SK-N-SH (cell line): ENCODE data around the gene TTC23L. TPM values are rescaled to one million over a fixed set of nuclear protein-coding genes. Genes with fewer than 3 reads are reported as not detected.

ENCODE experiments used
- CTCF ChIA-PET: fragments of 300-600, 350-600 bp; formaldehyde crosslinking; extraction: SDS; loops from one replicate; lab custom pipeline; 2021; lab: Yijun Ruan, JAX
- POLR2A ChIA-PET: fragments of 350-600 bp; sonication (Branson Sonifier 250); formaldehyde crosslinking; extraction: SDS; loops from one replicate; lab custom pipeline; 2020; ENCODE audit warnings: antibody characterized with exemption, inconsistent platforms; lab: Yijun Ruan, JAX
- DNase-seq: peaks from one replicate; pipeline ENCODE4 v3.0.0; 2012
- H2AFZ ChIP-seq: fragments of 200-600 bp; sonication (generic); 2 replicates; pipeline ENCODE4 v1.8.1; 2016; ENCODE audit warnings: antibody characterized with exemption, mild to moderate bottlenecking, low read depth
- H3F3A ChIP-seq: fragments of 200-600 bp; sonication (generic); replicated peaks from 2 replicates; pipeline ENCODE3; 2016; ENCODE audit warnings: antibody characterized with exemption, mild to moderate bottlenecking; ENCODE audit not compliant: insufficient read depth
- H3K27ac ChIP-seq, 2 experiments: fragments of 200-500 bp in 1 of 2; fragments of 200-600 bp in 1 of 2; sonication (Bioruptor generic) in 1 of 2; sonication (generic), shearing (Covaris generic) in 1 of 2; 2 replicates each; pipeline versions ENCODE4 v1.5.1 to v1.6.1; 2014 to 2016; ENCODE audit warnings: low read depth in 2 of 2, inconsistent platforms in 1 of 2, low read length in 1 of 2, mild to moderate bottlenecking in 1 of 2, mixed read lengths in 1 of 2
- H3K27me3 ChIP-seq: fragments of 200-600 bp; sonication (generic), shearing (Covaris generic); 2 replicates; pipeline ENCODE4 v1.6.1; 2016; ENCODE audit warnings: mixed run types; ENCODE audit not compliant: insufficient read depth
- H3K36me3 ChIP-seq, 2 experiments: fragments of 200-500 bp in 1 of 2; fragments of 200-600 bp in 1 of 2; sonication (Bioruptor generic) in 1 of 2; sonication (generic) in 1 of 2; replicated peaks in 1 of 2; 2 replicates each; pipeline versions ENCODE3 to v1.5.1; 2014 to 2016; ENCODE audit warnings: low read length in 1 of 2, mild to moderate bottlenecking in 1 of 2; ENCODE audit not compliant: insufficient read depth in 2 of 2, control insufficient read depth in 1 of 2
- H3K4me1 ChIP-seq, 2 experiments: fragments of 200-500 bp in 1 of 2; fragments of 200-600 bp in 1 of 2; sonication (Bioruptor generic) in 1 of 2; sonication (generic), shearing (Covaris generic) in 1 of 2; 2 replicates each; pipeline versions ENCODE4 v1.5.1 to v1.6.1; 2014 to 2016; ENCODE audit warnings: low read depth in 1 of 2, low read length in 1 of 2, mixed run types in 1 of 2; ENCODE audit not compliant: insufficient read depth in 2 of 2, control insufficient read depth in 1 of 2
- H3K4me2 ChIP-seq: fragments of 200-600 bp; sonication (generic), shearing (Covaris generic); 2 replicates; pipeline ENCODE4 v1.6.1; 2017; ENCODE audit warnings: mixed run types
- H3K4me3 ChIP-seq, 2 experiments: fragments of 200-500 bp in 1 of 2; fragments of 200-600 bp in 1 of 2; sonication (Bioruptor generic) in 1 of 2; sonication (generic), shearing (Covaris generic) in 1 of 2; 2 replicates each; pipeline versions ENCODE4 v1.5.1 to v1.8.1; 2014 to 2016; ENCODE audit warnings: low read depth in 2 of 2, inconsistent platforms in 1 of 2, low read length in 1 of 2, mild to moderate bottlenecking in 1 of 2, mixed read lengths in 1 of 2, moderate library complexity in 1 of 2
- H3K79me2 ChIP-seq: fragments of 200-600 bp; sonication (generic); 2 replicates; pipeline ENCODE4 v1.8.1; 2017; ENCODE audit warnings: mild to moderate bottlenecking; ENCODE audit not compliant: insufficient read depth
- H3K9ac ChIP-seq: fragments of 200-600 bp; sonication (generic); 2 replicates; pipeline ENCODE4 v1.6.1; 2017; ENCODE audit warnings: mixed run types
- H3K9me2 ChIP-seq: fragments of 200-600 bp; sonication (generic); 2 replicates; pipeline ENCODE4 v1.6.1; 2017; ENCODE audit warnings: mixed run types
- H3K9me3 ChIP-seq: fragments of 200-600 bp; sonication (generic); 2 replicates; pipeline ENCODE4 v1.6.1; 2017; ENCODE audit warnings: mixed run types, mild to moderate bottlenecking, moderate library complexity
- H4K20me1 ChIP-seq: fragments of 200-600 bp; sonication (generic); 2 replicates; pipeline ENCODE4 v1.6.1; 2017; ENCODE audit warnings: mild to moderate bottlenecking, mixed run types; ENCODE audit not compliant: insufficient read depth
- CHD2 ChIP-seq: fragments of 150-350 bp; IDR thresholded peaks from 2 replicates; pipeline ENCODE4 v1.6.1; 2018; ENCODE audit warnings: low read length; ENCODE audit not compliant: partially characterized antibody
- EZH2phosphoT487 ChIP-seq: fragments of 200-600 bp; sonication (generic); IDR thresholded peaks from 2 replicates; pipeline ENCODE4 v1.6.1; 2017; ENCODE audit warnings: low read depth, mixed run types, mild to moderate bottlenecking, antibody characterized with exemption, moderate library complexity, borderline replicate concordance
- FOSL2 ChIP-seq: IDR thresholded peaks from 2 replicates; pipeline ENCODE4 v1.4.0; 2012; ENCODE audit warnings: low read depth, mild to moderate bottlenecking, moderate library complexity, borderline replicate concordance
- FOXJ3 ChIP-seq: sonication (generic); formaldehyde crosslinking; IDR thresholded peaks from 2 replicates; pipeline ENCODE4 v1.5.1; 2020; ENCODE audit warnings: mild to moderate bottlenecking, missing genetic modification reagents
- FOXM1 ChIP-seq: IDR thresholded peaks from 2 replicates; pipeline ENCODE4 v1.4.0; 2012; ENCODE audit warnings: low read depth, mild to moderate bottlenecking
- GABPA ChIP-seq: IDR thresholded peaks from 2 replicates; pipeline ENCODE4 v1.4.0; 2012; ENCODE audit warnings: low read depth, mild to moderate bottlenecking
- GATA2 ChIP-seq: sonication (generic); formaldehyde crosslinking; IDR thresholded peaks from 2 replicates; pipeline ENCODE4 v1.5.0; 2020; ENCODE audit warnings: mild to moderate bottlenecking, missing genetic modification reagents
- NRF1 ChIP-seq: IDR thresholded peaks from 2 replicates; pipeline ENCODE4 v1.6.1; 2012; ENCODE audit warnings: low read depth, mild to moderate bottlenecking, low read length
- POLR2AphosphoS5 ChIP-seq: IDR thresholded peaks from 2 replicates; pipeline ENCODE4 v1.6.1; 2012; ENCODE audit warnings: low read depth, low read length
- RAD21 ChIP-seq: IDR thresholded peaks from 2 replicates; pipeline ENCODE4 v1.6.1; 2012; ENCODE audit warnings: mild to moderate bottlenecking, low read length
- RFX5 ChIP-seq: IDR thresholded peaks from 2 replicates; pipeline ENCODE4 v1.6.1; 2012; ENCODE audit warnings: mild to moderate bottlenecking, improper control_type of control experiment, low read length
- RXRA ChIP-seq: IDR thresholded peaks from 2 replicates; pipeline ENCODE4 v1.4.0; 2012; ENCODE audit warnings: low read depth, mild to moderate bottlenecking, borderline replicate concordance
- SIN3A ChIP-seq: IDR thresholded peaks from 2 replicates; pipeline ENCODE4 v1.6.1; 2012; ENCODE audit warnings: low read depth, mild to moderate bottlenecking, low read length, moderate library complexity, borderline replicate concordance
- SMC3 ChIP-seq: IDR thresholded peaks from 2 replicates; pipeline ENCODE4 v1.6.1; 2012; ENCODE audit warnings: low read depth, low read length, improper control_type of control experiment
- TAF1 ChIP-seq: IDR thresholded peaks from 2 replicates; pipeline ENCODE4 v1.6.1; 2012; ENCODE audit warnings: low read depth, mild to moderate bottlenecking, low read length, moderate library complexity, borderline replicate concordance
- TCF12 ChIP-seq: IDR thresholded peaks from 2 replicates; pipeline ENCODE4 v1.4.0; 2012
- TEAD4 ChIP-seq: IDR thresholded peaks from 2 replicates; pipeline ENCODE4 v1.4.0; 2012; ENCODE audit warnings: mild to moderate bottlenecking, borderline replicate concordance; ENCODE audit not compliant: insufficient read depth
- WGBS: methylation state at CpG from one replicate; pipeline ENCODE4 v1.1.6; 2017; ENCODE audit warnings: low lambda C conversion rate; 5-methylcytosine and 5-hydroxymethylcytosine counted together
- polyA plus RNA-seq, 3 experiments: library from polyadenylated mRNA; depleted of rRNA; stranded (reverse); fragments of >200 nt; gene quantifications; 2 replicates each; pipeline ENCODE4 v1.2.3, GENCODE V29; 2012
- TF ChIP-seq, protein P1 (sequence below): fragments of 150-350 bp; IDR thresholded peaks from 2 replicates; pipeline ENCODE4 v1.6.1; 2016; ENCODE audit warnings: mild to moderate bottlenecking, low read depth, low read length
- TF ChIP-seq, protein P2 (sequence below): IDR thresholded peaks from 2 replicates; pipeline ENCODE4 v1.4.0; 2012; ENCODE audit warnings: low read depth, borderline replicate concordance
- TF ChIP-seq, protein P3 (sequence below): fragments of 150-350 bp; IDR thresholded peaks from 2 replicates; pipeline ENCODE4 v1.6.1; 2017; ENCODE audit warnings: antibody characterized with exemption, low read length, low read depth, borderline replicate concordance

Gene TTC23L
- polyA plus RNA-seq, 1 of the 3 experiments (the other 2 are of a cell fraction): 0.49 TPM

DNA sequence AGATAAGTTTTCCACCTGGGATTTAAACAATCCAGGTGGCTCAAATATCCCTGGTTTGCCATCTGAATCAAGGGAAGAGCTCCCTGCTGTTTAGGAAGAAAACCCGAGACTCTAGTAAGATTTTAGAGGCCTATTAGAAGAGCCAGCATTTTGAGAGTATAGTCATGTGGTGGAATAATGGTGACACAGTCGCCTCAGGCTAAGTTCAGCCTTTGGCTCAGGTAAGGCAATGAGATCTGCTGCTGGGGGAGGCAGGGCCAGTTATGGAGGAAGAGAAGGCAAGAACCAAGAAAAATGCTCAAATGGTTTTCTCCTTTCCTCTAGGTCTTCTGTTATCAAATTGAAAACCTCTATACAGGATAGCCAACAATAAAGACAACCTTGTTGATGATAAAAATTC is 60.1 kb downstream of the TTC23L start:
- H3K4me3 ChIP-seq: no peak overlapping the region
- ChIA-PET POLR2A (no interaction called here), CTCF (interaction anchor here (0.8 to 4.4 kb wide), 32 partner anchors 8 to 1077 kb away, joined by 3 to 87 read pairs (median 6); partner anchors contain the start of genes BRIX1, DNAJC21 and RAD1)
- TF ChIP-seq, protein P1, sequence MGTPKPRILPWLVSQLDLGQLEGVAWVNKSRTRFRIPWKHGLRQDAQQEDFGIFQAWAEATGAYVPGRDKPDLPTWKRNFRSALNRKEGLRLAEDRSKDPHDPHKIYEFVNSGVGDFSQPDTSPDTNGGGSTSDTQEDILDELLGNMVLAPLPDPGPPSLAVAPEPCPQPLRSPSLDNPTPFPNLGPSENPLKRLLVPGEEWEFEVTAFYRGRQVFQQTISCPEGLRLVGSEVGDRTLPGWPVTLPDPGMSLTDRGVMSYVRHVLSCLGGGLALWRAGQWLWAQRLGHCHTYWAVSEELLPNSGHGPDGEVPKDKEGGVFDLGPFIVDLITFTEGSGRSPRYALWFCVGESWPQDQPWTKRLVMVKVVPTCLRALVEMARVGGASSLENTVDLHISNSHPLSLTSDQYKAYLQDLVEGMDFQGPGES: no peak
- no peak for TF ChIP-seq TCF12
- no peak for TF ChIP-seq GATA2 (CRISPR knock-in tag)
- no peak for TF ChIP-seq SMC3
- TF ChIP-seq, protein P2, sequence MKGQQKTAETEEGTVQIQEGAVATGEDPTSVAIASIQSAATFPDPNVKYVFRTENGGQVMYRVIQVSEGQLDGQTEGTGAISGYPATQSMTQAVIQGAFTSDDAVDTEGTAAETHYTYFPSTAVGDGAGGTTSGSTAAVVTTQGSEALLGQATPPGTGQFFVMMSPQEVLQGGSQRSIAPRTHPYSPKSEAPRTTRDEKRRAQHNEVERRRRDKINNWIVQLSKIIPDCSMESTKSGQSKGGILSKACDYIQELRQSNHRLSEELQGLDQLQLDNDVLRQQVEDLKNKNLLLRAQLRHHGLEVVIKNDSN: no peak
- no peak for TF ChIP-seq FOXM1
- TF ChIP-seq TAF1: no peak
- TF ChIP-seq, protein P3, sequence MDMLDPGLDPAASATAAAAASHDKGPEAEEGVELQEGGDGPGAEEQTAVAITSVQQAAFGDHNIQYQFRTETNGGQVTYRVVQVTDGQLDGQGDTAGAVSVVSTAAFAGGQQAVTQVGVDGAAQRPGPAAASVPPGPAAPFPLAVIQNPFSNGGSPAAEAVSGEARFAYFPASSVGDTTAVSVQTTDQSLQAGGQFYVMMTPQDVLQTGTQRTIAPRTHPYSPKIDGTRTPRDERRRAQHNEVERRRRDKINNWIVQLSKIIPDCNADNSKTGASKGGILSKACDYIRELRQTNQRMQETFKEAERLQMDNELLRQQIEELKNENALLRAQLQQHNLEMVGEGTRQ: no peak
- no peak for TF ChIP-seq SIN3A
- no peak for TF ChIP-seq CHD2
- no peak for TF ChIP-seq RAD21
- no peak for TF ChIP-seq NRF1
- no peak for TF ChIP-seq FOXJ3 (CRISPR knock-in tag)
- no peak for TF ChIP-seq TEAD4
- no peak for TF ChIP-seq RXRA
- no peak for TF ChIP-seq POLR2AphosphoS5
- no peak for TF ChIP-seq EZH2phosphoT487
- no peak for TF ChIP-seq RFX5
- TF ChIP-seq GABPA: no peak
- no peak for TF ChIP-seq FOSL2
- H3K36me3 ChIP-seq: no peaks in the 10 kb centered on the region
- 91% methylated on average over 2 of the region's 2 CpGs for WGBS
- DNase-seq: no peak
- H3K9me3 ChIP-seq: no peaks in the 10 kb centered on the region
- no peak overlapping the region for H3K9ac ChIP-seq
- no peak overlapping the region for H3K27ac ChIP-seq
- 0 out of 4 replicates have a peak, but pooled peaks cover 0 to 7% of the 10 kb centered on the region in 2 experiments for H3K4me1 ChIP-seq
- no peaks in the 10 kb centered on the region for H4K20me1 ChIP-seq
- no peak overlapping the region for H3K4me2 ChIP-seq
- H3K9me2 ChIP-seq: no peaks in the 10 kb centered on the region
- no peak overlapping the region for H2AFZ ChIP-seq
- H3K79me2 ChIP-seq: no peaks in the 10 kb centered on the region
- H3K27me3 ChIP-seq: no peaks in the 10 kb centered on the region
- peaks cover 7% of the 10 kb centered on the region for H3F3A ChIP-seq
